IMR-90 (cell line): Measurements from ENCODE around the gene C10orf67. TPM values are rescaled to one million over a fixed set of nuclear protein-coding genes. Genes with fewer than 3 reads are reported as not detected.

Experiments used
- ATAC-seq: fragments of 200-7000 bp; cut with Tn5 transposase; 2 replicates; pipeline ENCODE4 v1.9.1; 2020; ENCODE audit warnings: low read depth, mild to moderate bottlenecking, moderate library complexity
- BruUV-seq: library from RNA; stranded (reverse); fragments of 400-500 nt; replicated peaks from 2 replicates; lab custom pipeline; 2021; lab: Mats Ljungman, UMichigan
- CTCF ChIA-PET: fragments of 300-600 bp; formaldehyde crosslinking; extraction: SDS; loops from one replicate; lab custom pipeline; 2021; ENCODE audit warnings: antibody characterized with exemption; lab: Yijun Ruan, JAX
- POLR2A ChIA-PET: fragments of 300-600 bp; sonication (Branson Sonifier 250); formaldehyde crosslinking; loops from one replicate; lab custom pipeline; 2022; ENCODE audit warnings: antibody characterized with exemption; ENCODE audit not compliant: unreplicated experiment; lab: Charles Lee
- DNase-seq: peaks from one replicate; pipeline ENCODE4 v3.0.0; 2013
- H2AFZ ChIP-seq: replicated peaks from 2 replicates; pipeline ENCODE3; 2013; ENCODE audit warnings: low read length, mild to moderate bottlenecking; ENCODE audit not compliant: poor library complexity
- H2AK5ac ChIP-seq: 2 replicates; pipeline ENCODE4 v1.6.1; 2013; ENCODE audit warnings: low read depth, low read length, inconsistent platforms
- H2AK9ac ChIP-seq: replicated peaks from 2 replicates; pipeline ENCODE3; 2013; ENCODE audit warnings: mild to moderate bottlenecking, low read depth, low read length, moderate library complexity; ENCODE audit not compliant: poor library complexity
- H2BK120ac ChIP-seq: 2 replicates; pipeline ENCODE4 v1.6.1; 2013; ENCODE audit warnings: low read depth, low read length, inconsistent platforms
- H2BK15ac ChIP-seq: 3 replicates; pipeline ENCODE4 v1.6.1; 2013; ENCODE audit warnings: low read depth, low read length, inconsistent platforms
- H2BK20ac ChIP-seq: 2 replicates; pipeline ENCODE4 v1.6.1; 2013; ENCODE audit warnings: low read depth, mild to moderate bottlenecking, inconsistent platforms, low read length, moderate library complexity
- H2BK5ac ChIP-seq: 2 replicates; pipeline ENCODE4 v1.6.1; 2013; ENCODE audit warnings: mild to moderate bottlenecking, low read depth, low read length, inconsistent platforms; ENCODE audit not compliant: poor library complexity, severe bottlenecking
- H3K14ac ChIP-seq: replicated peaks from 2 replicates; pipeline ENCODE4 v1.6.1; 2013; ENCODE audit warnings: low read depth, low read length, inconsistent platforms
- H3K18ac ChIP-seq: 2 replicates; pipeline ENCODE4 v1.6.1; 2013; ENCODE audit warnings: low read depth, low read length, control low read depth
- H3K23ac ChIP-seq: 2 replicates; pipeline ENCODE4 v1.6.1; 2013; ENCODE audit warnings: low read depth, low read length, inconsistent platforms
- H3K27ac ChIP-seq: 2 replicates; pipeline ENCODE4 v1.5.1; 2013; ENCODE audit warnings: mild to moderate bottlenecking, control low read depth, low read length; ENCODE audit not compliant: insufficient read depth
- H3K27me3 ChIP-seq: 2 replicates; pipeline ENCODE4 v1.6.1; 2013; ENCODE audit warnings: low read length; ENCODE audit not compliant: control insufficient read depth, insufficient read depth
- H3K36me3 ChIP-seq: 2 replicates; pipeline ENCODE4 v1.6.1; 2013; ENCODE audit warnings: low read length, mixed read lengths; ENCODE audit not compliant: control insufficient read depth, insufficient read depth
- H3K4ac ChIP-seq: 2 replicates; pipeline ENCODE4 v1.6.1; 2013; ENCODE audit warnings: low read depth, low read length, inconsistent platforms
- H3K4me1 ChIP-seq: 2 replicates; pipeline ENCODE4 v1.6.1; 2013; ENCODE audit warnings: low read length, mixed read lengths; ENCODE audit not compliant: control insufficient read depth, insufficient read depth
- H3K4me2 ChIP-seq: 2 replicates; pipeline ENCODE4 v1.6.1; 2013; ENCODE audit warnings: low read depth, mild to moderate bottlenecking, control low read depth, low read length, moderate library complexity
- H3K4me3 ChIP-seq: 2 replicates; pipeline ENCODE4 v1.5.1; 2013; ENCODE audit warnings: low read depth, mild to moderate bottlenecking, control low read depth, low read length, moderate library complexity; ENCODE audit not compliant: insufficient read depth
- H3K56ac ChIP-seq: 2 replicates; pipeline ENCODE4 v1.6.1; 2013; ENCODE audit warnings: low read length, inconsistent platforms; ENCODE audit not compliant: insufficient read depth; ENCODE audit errors: extremely low read depth
- H3K79me1 ChIP-seq, 2 experiments: 2 replicates each; pipeline ENCODE4 v1.6.1; 2013; ENCODE audit warnings: low read length in 2 of 2, inconsistent platforms in 1 of 2, low read depth in 1 of 2
- H3K9ac ChIP-seq: 2 replicates; pipeline ENCODE4 v1.6.1; 2013; ENCODE audit warnings: low read depth, low read length, control low read depth
- H3K9me1 ChIP-seq: 2 replicates; pipeline ENCODE4 v1.6.1; 2013; ENCODE audit warnings: low read length, inconsistent platforms; ENCODE audit not compliant: insufficient read depth
- H3K9me3 ChIP-seq: 2 replicates; pipeline ENCODE4 v1.6.1; 2013; ENCODE audit warnings: low read length; ENCODE audit not compliant: control insufficient read depth, insufficient read depth
- H4K20me1 ChIP-seq: 2 replicates; pipeline ENCODE4 v1.6.1; 2013; ENCODE audit warnings: low read length, inconsistent platforms; ENCODE audit not compliant: insufficient read depth
- H4K5ac ChIP-seq: 2 replicates; pipeline ENCODE4 v1.6.1; 2013; ENCODE audit warnings: mild to moderate bottlenecking, low read depth, low read length, control low read depth
- H4K8ac ChIP-seq, 2 experiments: 2 replicates each; pipeline ENCODE4 v1.6.1; 2013; ENCODE audit warnings: low read depth in 2 of 2, low read length in 2 of 2, control low read depth in 1 of 2, inconsistent platforms in 1 of 2
- H4K91ac ChIP-seq: 2 replicates; pipeline ENCODE4 v1.6.1; 2013; ENCODE audit warnings: low read depth, low read length, inconsistent platforms; ENCODE audit not compliant: insufficient read depth
- BHLHE40 ChIP-seq: fragments of 150-350 bp; IDR thresholded peaks from 2 replicates; pipeline ENCODE4 v1.6.1; 2016; ENCODE audit warnings: mild to moderate bottlenecking, low read depth, low read length
- CEBPB ChIP-seq: IDR thresholded peaks from 2 replicates; pipeline ENCODE4 v1.6.1; 2012; ENCODE audit warnings: low read depth, low read length, improper control_type of control experiment
- CHD1 ChIP-seq: IDR thresholded peaks from 2 replicates; pipeline ENCODE4 v1.6.1; 2012; ENCODE audit warnings: low read depth, low read length, improper control_type of control experiment
- CTCF ChIP-seq: conservative IDR thresholded peaks from 2 replicates; pipeline ENCODE4 v1.5.1; 2012; ENCODE audit warnings: mild to moderate bottlenecking, low read depth, low read length, improper control_type of control experiment
- MAFK ChIP-seq: IDR thresholded peaks from 2 replicates; pipeline ENCODE4 v1.6.1; 2012; ENCODE audit warnings: low read depth, low read length, improper control_type of control experiment
- MAZ ChIP-seq: IDR thresholded peaks from 2 replicates; pipeline ENCODE4 v1.6.1; 2012; ENCODE audit warnings: low read depth, mild to moderate bottlenecking, low read length, improper control_type of control experiment, moderate library complexity, borderline replicate concordance
- MXI1 ChIP-seq: IDR thresholded peaks from 2 replicates; pipeline ENCODE4 v1.6.1; 2012; ENCODE audit warnings: low read depth, mild to moderate bottlenecking, low read length, moderate library complexity, borderline replicate concordance
- NFE2L2 ChIP-seq: fragments of 150-350 bp; IDR thresholded peaks from 2 replicates; pipeline ENCODE4 v1.6.1; 2016; ENCODE audit warnings: low read depth, mild to moderate bottlenecking, low read length
- RAD21 ChIP-seq: IDR thresholded peaks from 2 replicates; pipeline ENCODE4 v1.6.1; 2012; ENCODE audit warnings: low read length, improper control_type of control experiment
- RCOR1 ChIP-seq: IDR thresholded peaks from 2 replicates; pipeline ENCODE4 v1.6.1; 2012; ENCODE audit warnings: mild to moderate bottlenecking, low read length, improper control_type of control experiment; ENCODE audit not compliant: insufficient replicate concordance
- RFX5 ChIP-seq: IDR thresholded peaks from 2 replicates; pipeline ENCODE4 v1.8.0; 2012; ENCODE audit warnings: low read depth, mild to moderate bottlenecking, low read length, moderate library complexity
- SMC3 ChIP-seq: fragments of 150-350 bp; IDR thresholded peaks from 2 replicates; pipeline ENCODE4 v1.6.1; 2016; ENCODE audit warnings: low read depth, mild to moderate bottlenecking, antibody characterized with exemption, low read length, moderate library complexity
- USF2 ChIP-seq: fragments of 150-350 bp; IDR thresholded peaks from 2 replicates; pipeline ENCODE4 v1.6.1; 2017; ENCODE audit warnings: mild to moderate bottlenecking, antibody characterized with exemption, low read length, low read depth
- WGBS, 2 experiments: methylation state at CpG; one replicate each; pipeline versions ENCODE4 v1.1.5 to v1.1.7; 2013; ENCODE audit warnings: missing lambda C conversion rate in 2 of 2; ENCODE audit not compliant: insufficient read length in 1 of 2; ENCODE audit errors: extremely low coverage in 2 of 2; 5-methylcytosine and 5-hydroxymethylcytosine counted together
- dilution Hi-C: fragments of 300-500 bp; cut with HindIII; formaldehyde crosslinking; loops from one replicate; pipeline ENCODE4 v1.14.3; 2018; ENCODE audit warnings: low sequenced_read_pairs; ENCODE audit not compliant: unreplicated experiment
- in situ Hi-C: fragments of 300-500 bp; cut with MboI; formaldehyde crosslinking; loops from 3 replicates; pipeline ENCODE4 v1.14.3; 2019; ENCODE audit warnings: low sequenced_read_pairs, inconsistent platforms, mixed read lengths
- intact Hi-C: fragments of 100-400 bp; cut with micrococcal nuclease; formaldehyde crosslinking; loops from 2 replicates; pipeline ENCODE4 v1.10.0; 2022
- polyA plus RNA-seq, 3 experiments: library from polyadenylated mRNA; depleted of rRNA; stranded (reverse); fragments of >200 nt; gene quantifications; 2 replicates each; pipeline ENCODE4 v1.2.3, GENCODE V29; 2012; ENCODE audit warnings: low replicate concordance in 1 of 3
- total RNA-seq: library from RNA; depleted of rRNA; stranded (reverse); fragments of >200 nt; gene quantifications from 2 replicates; pipeline ENCODE4 v1.2.3, GENCODE V29; 2012
- TF ChIP-seq, protein P1 (sequence below): fragments of 150-350 bp; IDR thresholded peaks from 2 replicates; pipeline ENCODE4 v1.6.1; 2016; ENCODE audit warnings: low read depth, mild to moderate bottlenecking, low read length, moderate library complexity, borderline replicate concordance

The C10orf67 gene
- total and polyA plus RNA-seq, 2 of the 4 experiments (the other 2 are of a cell fraction) = 0.15 to 0.18 TPM

- Histone ChIP-seq H3K36me3 (no peaks in the 10 kb centered on the region), H4K20me1 (no peaks in the 10 kb centered on the region), H3K9ac (no peak overlapping the region), H3K14ac (no peak overlapping the region), H3K4me2 (no peak overlapping the region), H2BK120ac (no peak overlapping the region), H4K8ac (no peak overlapping the region), H3K9me1 (no peaks in the 10 kb centered on the region), H2BK5ac (no peak overlapping the region), H3K9me3 (no peaks in the 10 kb centered on the region), H2AFZ (no peak overlapping the region), H3K27me3 (peaks cover 7% of the 10 kb centered on the region; the same call in 1 of the 2 replicates), H3K4ac (no peak overlapping the region), H3K18ac (no peak overlapping the region), H2AK5ac (no peak overlapping the region), H3K56ac (no peak overlapping the region), H4K91ac (no peak overlapping the region), H2BK15ac (no peak overlapping the region), H2AK9ac (no peak overlapping the region), H3K4me3 (no peak overlapping the region), H3K79me1 (no peaks in the 10 kb centered on the region), H3K4me1 (peaks cover 2% of the 10 kb centered on the region; the same call in 1 of the 2 replicates), H4K5ac (no peak overlapping the region), H3K23ac (no peak overlapping the region), H2BK20ac (no peak overlapping the region), H3K27ac (no peak overlapping the region)
- DNase-seq (no peak), ATAC-seq (no peak)
- in situ Hi-C loops (loop anchor here (25.0 kb wide), 1 partner anchor 1190 kb away; no protein-coding TSS in a partner anchor), intact Hi-C loops (no loop called here), dilution Hi-C loops (no loop called here)
- TF ChIP-seq CTCF (no peak), MAZ (no peak), SMC3 (no peak), BHLHE40 (no peak), CEBPB (no peak), USF2 (no peak), RFX5 (no peak), RCOR1 (no peak), MAFK (no peak), RAD21 (no peak), CHD1 (no peak), NFE2L2 (no peak), MXI1 (no peak)
- TF ChIP-seq, protein P1, sequence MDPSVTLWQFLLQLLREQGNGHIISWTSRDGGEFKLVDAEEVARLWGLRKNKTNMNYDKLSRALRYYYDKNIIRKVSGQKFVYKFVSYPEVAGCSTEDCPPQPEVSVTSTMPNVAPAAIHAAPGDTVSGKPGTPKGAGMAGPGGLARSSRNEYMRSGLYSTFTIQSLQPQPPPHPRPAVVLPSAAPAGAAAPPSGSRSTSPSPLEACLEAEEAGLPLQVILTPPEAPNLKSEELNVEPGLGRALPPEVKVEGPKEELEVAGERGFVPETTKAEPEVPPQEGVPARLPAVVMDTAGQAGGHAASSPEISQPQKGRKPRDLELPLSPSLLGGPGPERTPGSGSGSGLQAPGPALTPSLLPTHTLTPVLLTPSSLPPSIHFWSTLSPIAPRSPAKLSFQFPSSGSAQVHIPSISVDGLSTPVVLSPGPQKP = no peak
- no TSS peak for BruUV-seq
- no CpG with 5 or more reads among the region's 1 CpG for WGBS, 2 experiments
- ChIA-PET POLR2A (no interaction called here), CTCF (no interaction called here)
These were observed 22.5 kb downstream of the C10orf67 start for GRCh38 chr10:23322082-23322481.
